ENCODE results near the gene WASHC2A.
"Not testable (repeated sequence)": the region's sequence is repeated elsewhere in the genome, so short reads cannot be mapped to it uniquely, and the experiment has no call there.

DNA sequence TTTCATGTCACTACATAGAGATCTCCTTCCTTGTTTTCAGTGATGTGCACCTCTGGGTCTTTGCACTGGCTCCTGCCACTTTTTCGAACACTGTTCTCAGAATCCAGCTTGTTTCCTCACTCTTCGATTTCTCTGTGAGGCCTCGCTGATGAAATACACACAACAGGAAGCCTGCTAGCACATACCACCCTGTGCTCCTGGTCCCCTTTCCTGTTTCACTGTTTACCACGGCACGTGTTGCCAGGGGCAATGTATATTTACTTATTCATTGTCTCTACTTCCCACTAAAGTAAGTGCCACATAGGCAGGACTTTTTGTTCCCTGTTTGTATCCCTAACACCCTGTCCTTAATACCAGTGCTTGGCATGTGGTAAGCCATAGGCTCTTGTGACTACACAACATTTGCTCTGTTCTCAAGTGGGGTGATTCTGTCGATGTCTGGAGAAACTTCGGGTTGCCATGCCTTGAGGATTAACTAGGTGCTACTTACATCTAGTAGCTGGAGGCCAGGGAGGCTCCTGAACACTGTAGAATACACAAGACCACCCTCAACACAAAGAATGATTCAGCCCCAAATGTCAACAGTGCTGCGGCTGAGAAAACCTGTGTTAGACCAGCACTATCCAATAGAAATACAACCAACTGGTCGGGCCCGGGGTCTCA lies 75.9 kb downstream of the WASHC2A start:
- TF ChIP-seq, protein P1, sequence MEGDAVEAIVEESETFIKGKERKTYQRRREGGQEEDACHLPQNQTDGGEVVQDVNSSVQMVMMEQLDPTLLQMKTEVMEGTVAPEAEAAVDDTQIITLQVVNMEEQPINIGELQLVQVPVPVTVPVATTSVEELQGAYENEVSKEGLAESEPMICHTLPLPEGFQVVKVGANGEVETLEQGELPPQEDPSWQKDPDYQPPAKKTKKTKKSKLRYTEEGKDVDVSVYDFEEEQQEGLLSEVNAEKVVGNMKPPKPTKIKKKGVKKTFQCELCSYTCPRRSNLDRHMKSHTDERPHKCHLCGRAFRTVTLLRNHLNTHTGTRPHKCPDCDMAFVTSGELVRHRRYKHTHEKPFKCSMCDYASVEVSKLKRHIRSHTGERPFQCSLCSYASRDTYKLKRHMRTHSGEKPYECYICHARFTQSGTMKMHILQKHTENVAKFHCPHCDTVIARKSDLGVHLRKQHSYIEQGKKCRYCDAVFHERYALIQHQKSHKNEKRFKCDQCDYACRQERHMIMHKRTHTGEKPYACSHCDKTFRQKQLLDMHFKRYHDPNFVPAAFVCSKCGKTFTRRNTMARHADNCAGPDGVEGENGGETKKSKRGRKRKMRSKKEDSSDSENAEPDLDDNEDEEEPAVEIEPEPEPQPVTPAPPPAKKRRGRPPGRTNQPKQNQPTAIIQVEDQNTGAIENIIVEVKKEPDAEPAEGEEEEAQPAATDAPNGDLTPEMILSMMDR (IDR thresholded peaks at IDR 0.05): not testable (repeated sequence)
- TF ChIP-seq POLR2A (IDR thresholded peaks at IDR 0.05); POLR2AphosphoS5 (IDR thresholded peaks at IDR 0.05); EP300 (IDR thresholded peaks at IDR 0.05; ENCODE audit: low read depth): not testable (repeated sequence)
